ENCODE measurements around the gene ANTXRL. TPM values are rescaled to one million over a fixed set of nuclear protein-coding genes. Genes with fewer than 3 reads are reported as not detected.
"Not testable (repeated sequence)": the region's sequence is repeated elsewhere in the genome, so short reads cannot be mapped to it uniquely, and the experiment has no call there.

ANTXRL gene
- total RNA-seq, 1 donor = not detected

GRCh38 chr10:46250898-46251856 is 35.6 kb upstream of the ANTXRL start:
- H3K4me1 ChIP-seq (ENCODE audit: insufficient read depth, low read length) = no peaks in the 10 kb centered on the region
- no peaks in the 10 kb centered on the region for H3K27me3 ChIP-seq (ENCODE audit: insufficient read depth, low read length)
- H3K4me3 ChIP-seq (ENCODE audit: low read length) = no peak overlapping the region
- H3K9me3 ChIP-seq (ENCODE audit: low read depth, low read length) = no peaks in the 10 kb centered on the region

- Histone ChIP-seq H3K27me3 (ENCODE audit: insufficient read depth, low read length) (no peaks in the 10 kb centered on the region), H3K4me1 (ENCODE audit: insufficient read depth, low read length) (no peaks in the 10 kb centered on the region), H3K4me3 (ENCODE audit: low read length) (no peak overlapping the region), H3K9me3 (ENCODE audit: low read depth, low read length) (no peaks in the 10 kb centered on the region)
Observed at GRCh38 chr10:46251857-46252847, 34.6 kb upstream of the ANTXRL start.

- Histone ChIP-seq H3K4me1 (ENCODE audit: insufficient read depth, low read length) (no peaks in the 10 kb centered on the region), H3K9me3 (ENCODE audit: low read depth, low read length) (no peaks in the 10 kb centered on the region), H3K4me3 (ENCODE audit: low read length) (no peak overlapping the region), H3K27me3 (ENCODE audit: insufficient read depth, low read length) (no peaks in the 10 kb centered on the region)
Observed at GRCh38 chr10:46253076-46254006, 33.5 kb upstream of the ANTXRL start.

GRCh38 chr10:46254007-46254383 is 32.8 kb upstream of the ANTXRL start:
- Histone ChIP-seq H3K9me3 (ENCODE audit: low read depth, low read length) (no peaks in the 10 kb centered on the region), H3K4me1 (ENCODE audit: insufficient read depth, low read length) (no peaks in the 10 kb centered on the region), H3K4me3 (ENCODE audit: low read length) (no peak overlapping the region), H3K27me3 (ENCODE audit: insufficient read depth, low read length) (no peaks in the 10 kb centered on the region)

GRCh38 chr10:46254467-46254866 is 32.3 kb upstream of the ANTXRL start:
- Histone ChIP-seq H3K4me1 (ENCODE audit: insufficient read depth, low read length) (no peaks in the 10 kb centered on the region), H3K9me3 (ENCODE audit: low read depth, low read length) (no peaks in the 10 kb centered on the region)

GRCh38 chr10:46255210-46255609 is 31.6 kb upstream of the ANTXRL start:
- not testable (repeated sequence) for H3K27me3 ChIP-seq (ENCODE audit: insufficient read depth, low read length); H3K4me3 ChIP-seq (ENCODE audit: low read length); H3K4me1 ChIP-seq (ENCODE audit: insufficient read depth, low read length); H3K9me3 ChIP-seq (ENCODE audit: low read depth, low read length)

More at GRCh38 chr10:46254467-46254866, 32.3 kb upstream of the ANTXRL start:
- no peaks in the 10 kb centered on the region for H3K27me3 ChIP-seq (ENCODE audit: insufficient read depth, low read length)
- H3K4me3 ChIP-seq (ENCODE audit: low read length) = no peak overlapping the region

- Histone ChIP-seq H3K9me3 (ENCODE audit: low read depth, low read length) (no peaks in the 10 kb centered on the region), H3K4me1 (ENCODE audit: insufficient read depth, low read length) (no peaks in the 10 kb centered on the region), H3K27me3 (ENCODE audit: insufficient read depth, low read length) (no peaks in the 10 kb centered on the region), H3K4me3 (ENCODE audit: low read length) (no peak overlapping the region)
Observed at GRCh38 chr10:46255801-46256747, 30.7 kb upstream of the ANTXRL start.

GRCh38 chr10:46257099-46257498 is 29.7 kb upstream of the ANTXRL start:
- no peak overlapping the region for H3K4me3 ChIP-seq (ENCODE audit: low read length)
- no peaks in the 10 kb centered on the region for H3K27me3 ChIP-seq (ENCODE audit: insufficient read depth, low read length)
- H3K4me1 ChIP-seq (ENCODE audit: insufficient read depth, low read length) = no peaks in the 10 kb centered on the region
- no peaks in the 10 kb centered on the region for H3K9me3 ChIP-seq (ENCODE audit: low read depth, low read length)

GRCh38 chr10:46262906-46263560 is 23.8 kb upstream of the ANTXRL start:
- H3K4me3 ChIP-seq (ENCODE audit: low read length); H3K9me3 ChIP-seq (ENCODE audit: low read depth, low read length); H3K27me3 ChIP-seq (ENCODE audit: insufficient read depth, low read length): not testable (repeated sequence)
- H3K4me1 ChIP-seq (ENCODE audit: insufficient read depth, low read length) = peaks cover 14% of the 10 kb centered on the region

- Histone ChIP-seq H3K4me3 (ENCODE audit: low read length) (no peak overlapping the region), H3K9me3 (ENCODE audit: low read depth, low read length) (no peaks in the 10 kb centered on the region), H3K27me3 (ENCODE audit: insufficient read depth, low read length) (no peaks in the 10 kb centered on the region), H3K4me1 (ENCODE audit: insufficient read depth, low read length) (peaks cover 14% of the 10 kb centered on the region)
Observed at GRCh38 chr10:46263831-46264268, 22.9 kb upstream of the ANTXRL start.

- Histone ChIP-seq H3K27me3 (ENCODE audit: insufficient read depth, low read length) (no peaks in the 10 kb centered on the region), H3K4me1 (ENCODE audit: insufficient read depth, low read length) (peaks cover 14% of the 10 kb centered on the region), H3K4me3 (ENCODE audit: low read length) (no peak overlapping the region), H3K9me3 (ENCODE audit: low read depth, low read length) (no peaks in the 10 kb centered on the region)
Observed at GRCh38 chr10:46264336-46264735, 22.5 kb upstream of the ANTXRL start.

- Histone ChIP-seq H3K4me3 (ENCODE audit: low read length) (no peak overlapping the region), H3K27me3 (ENCODE audit: insufficient read depth, low read length) (no peaks in the 10 kb centered on the region), H3K4me1 (ENCODE audit: insufficient read depth, low read length) (peaks cover 16% of the 10 kb centered on the region), H3K9me3 (ENCODE audit: low read depth, low read length) (no peaks in the 10 kb centered on the region)
Observed at GRCh38 chr10:46264737-46265368, 21.9 kb upstream of the ANTXRL start.
